MCF 10A (cell line): Measurements from ENCODE around the gene TBATA. TPM values are rescaled to one million over a fixed set of nuclear protein-coding genes. Genes with fewer than 3 reads are reported as not detected.

ENCODE experiments used
- BruUV-seq: library from RNA; stranded (reverse); fragments of 400-500 nt; replicated peaks from 2 replicates; lab custom pipeline; 2021; lab: Mats Ljungman, UMichigan
- CTCF ChIA-PET: fragments of 300-600 bp; sonication (Branson Sonifier 250); formaldehyde crosslinking; extraction: SDS; loops from one replicate; lab custom pipeline; 2021; ENCODE audit warnings: antibody characterized with exemption, inconsistent platforms; lab: Yijun Ruan, JAX
- POLR2A ChIA-PET: fragments of 300-600, 350-650 bp; sonication (Branson Sonifier 250); formaldehyde crosslinking; extraction: SDS; loops from one replicate; lab custom pipeline; 2020; ENCODE audit warnings: antibody characterized with exemption, inconsistent platforms; lab: Yijun Ruan, JAX
- DNase-seq: peaks from one replicate; pipeline ENCODE4 v3.0.0-alpha.2; 2018; ENCODE audit not compliant: unreplicated experiment
- H3K27ac Mint-ChIP-seq: one replicate; pipeline ENCODE4 v1.8.0; 2022; ENCODE audit warnings: mild to moderate bottlenecking, low read depth, mixed read lengths; ENCODE audit not compliant: unreplicated experiment
- H3K27me3 Mint-ChIP-seq: one replicate; pipeline ENCODE4 v1.8.0; 2022; ENCODE audit warnings: mixed read lengths; ENCODE audit not compliant: insufficient read depth, unreplicated experiment
- H3K36me3 Mint-ChIP-seq: one replicate; pipeline ENCODE4 v1.8.0; 2022; ENCODE audit warnings: mild to moderate bottlenecking, moderate library complexity, mixed read lengths; ENCODE audit not compliant: insufficient read depth, unreplicated experiment
- H3K4me1 Mint-ChIP-seq: one replicate; pipeline ENCODE4 v1.8.0; 2022; ENCODE audit warnings: mixed read lengths; ENCODE audit not compliant: insufficient read depth, unreplicated experiment
- H3K4me3 Mint-ChIP-seq: one replicate; pipeline ENCODE4 v1.8.0; 2022; ENCODE audit warnings: mild to moderate bottlenecking, moderate library complexity, mixed read lengths; ENCODE audit not compliant: unreplicated experiment
- H3K9me3 Mint-ChIP-seq: one replicate; pipeline ENCODE4 v1.8.0; 2022; ENCODE audit warnings: mixed read lengths; ENCODE audit not compliant: unreplicated experiment
- CTCF ChIP-seq: fragments of 200-600 bp; IDR thresholded peaks from one replicate; pipeline ENCODE4 v1.8.0; 2022; ENCODE audit warnings: antibody characterized with exemption, mild to moderate bottlenecking; ENCODE audit not compliant: unreplicated experiment
- intact Hi-C: fragments of 100-400 bp; cut with micrococcal nuclease; formaldehyde crosslinking; loops from 2 replicates; pipeline ENCODE4 v1.14.1; 2022
- total RNA-seq: library from RNA; stranded (reverse); gene quantifications from 2 replicates; pipeline ENCODE4 v1.2.3, GENCODE V29; 2022

Gene TBATA
- total RNA-seq, 1 experiment from 2014 or later, result not detected

GRCh38 chr10:70778267-70778924 is 6.8 kb downstream of the TBATA start:
- Mint-ChIP-seq H3K4me3 (no peak overlapping the region), H3K27me3 (no peaks in the 10 kb centered on the region), H3K9me3 (no peaks in the 10 kb centered on the region), H3K4me1 (peaks cover 6% of the 10 kb centered on the region), H3K27ac (no peak overlapping the region), H3K36me3 (no peaks in the 10 kb centered on the region)
- ChIA-PET POLR2A (interaction anchor here (0.9 kb wide), 1 partner anchor 26 kb away, joined by 3 read pairs; no protein-coding TSS in a partner anchor), CTCF (interaction anchor here (0.6 to 1.0 kb wide), 3 partner anchors 19 to 230 kb away, joined by 3 read pairs; no protein-coding TSS in a partner anchor)
- intact Hi-C loops, result no loop called here
- no peak for TF ChIP-seq CTCF
- BruUV-seq, result no TSS peak
- DNase-seq, result no peak

GRCh38 chr10:70777063-70777875 is 7.9 kb downstream of the TBATA start:
- no peaks in the 10 kb centered on the region for H3K27me3 Mint-ChIP-seq
- no peak for TF ChIP-seq CTCF
- H3K9me3 Mint-ChIP-seq, result no peaks in the 10 kb centered on the region
- ChIA-PET CTCF (interaction anchor here (0.6 to 1.2 kb wide), 3 partner anchors 227 to 475 kb away, joined by 3 to 4 read pairs (median 3); no protein-coding TSS in a partner anchor), POLR2A (interaction anchor here (0.9 kb wide), 1 partner anchor 27 kb away, joined by 3 read pairs; no protein-coding TSS in a partner anchor)
- no peaks in the 10 kb centered on the region for H3K36me3 Mint-ChIP-seq
- H3K27ac Mint-ChIP-seq, result no peak overlapping the region
- H3K4me1 Mint-ChIP-seq, result peaks cover 6% of the 10 kb centered on the region
- DNase-seq, result no peak
- intact Hi-C loops, result no loop called here
- no peak overlapping the region for H3K4me3 Mint-ChIP-seq
- BruUV-seq, result no TSS peak

GRCh38 chr10:70776455-70777005 is 8.6 kb downstream of the TBATA start:
- CTCF ChIA-PET, result interaction anchor here (1.2 kb wide), 1 partner anchor 227 kb away, joined by 4 read pairs; no protein-coding TSS in a partner anchor
- BruUV-seq, result no TSS peak

More at GRCh38 chr10:70776455-70777005, 8.6 kb downstream of the TBATA start:
- no peak for DNase-seq
- POLR2A ChIA-PET, result no interaction called here
- H3K4me1 Mint-ChIP-seq, result peaks cover 6% of the 10 kb centered on the region
- no peaks in the 10 kb centered on the region for H3K9me3 Mint-ChIP-seq
- H3K27ac Mint-ChIP-seq, result no peak overlapping the region
- no peaks in the 10 kb centered on the region for H3K27me3 Mint-ChIP-seq
- no peak overlapping the region for H3K4me3 Mint-ChIP-seq
- intact Hi-C loops, result no loop called here
- TF ChIP-seq CTCF, result no peak
- no peaks in the 10 kb centered on the region for H3K36me3 Mint-ChIP-seq
